ENCODE results near the gene CD83.

DNA sequence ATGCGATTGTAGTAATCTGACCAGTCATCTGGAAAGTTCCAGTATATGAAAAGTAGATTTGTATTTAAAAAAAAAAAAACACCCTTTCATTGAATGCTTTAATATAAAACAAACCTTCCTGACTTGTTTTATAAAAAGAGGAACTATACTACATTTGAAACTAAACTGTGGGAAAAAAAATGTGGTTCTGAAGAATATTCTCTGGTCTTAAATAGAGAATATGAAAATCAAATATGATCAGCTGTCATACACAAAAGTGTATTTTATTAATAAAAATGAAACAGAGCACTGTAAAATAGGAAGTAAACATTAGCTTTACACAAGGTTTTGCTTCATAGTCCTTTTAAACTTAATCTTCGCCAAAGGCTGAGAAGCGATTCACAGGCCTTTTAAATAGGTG, 25.3 kb upstream of the CD83 start:
- TF ChIP-seq EZH2 (IDR thresholded peaks at IDR 0.05; ENCODE audit: low read length) (no peak), CTCF (optimal IDR thresholded peaks at IDR 0.05 in 1 of 3, IDR thresholded peaks at IDR 0.05 in 1 of 3, conservative IDR thresholded peaks at IDR 0.05 in 1 of 3; ENCODE audit: extremely low read depth in 1 of 3, insufficient read depth in 2 of 3, low read length in 3 of 3) (no peak)

Data from keratinocyte (primary cell).